ENCODE results near the gene AOC1.

The AOC1 gene

GRCh38 chr7:150835019-150835418, 17.3 kb upstream of the AOC1 start:
- DNase-seq: no peak

GRCh38 chr7:150835702-150836280, 16.5 kb upstream of the AOC1 start:
- DNase-seq: no peak

GRCh38 chr7:150838965-150839650, 13.2 kb upstream of the AOC1 start:
- no peak for DNase-seq

- DNase-seq: no peak
Measured at GRCh38 chr7:150842018-150842417, 10.3 kb upstream of the AOC1 start.

- no peak for DNase-seq
Measured at GRCh38 chr7:150842716-150843115, 9.6 kb upstream of the AOC1 start.

- peak; percentile 49 to 62 for DNase-seq
Measured at GRCh38 chr7:150845421-150845861, 6.9 kb upstream of the AOC1 start.

- no peak for DNase-seq
Measured at GRCh38 chr7:150846291-150847115, 5.8 kb upstream of the AOC1 start.

- DNase-seq: no peak
Measured at GRCh38 chr7:150847536-150847935, 4.8 kb upstream of the AOC1 start.

GRCh38 chr7:150848111-150848510, 4.2 kb upstream of the AOC1 start:
- DNase-seq: no peak

GRCh38 chr7:150848561-150849115, 3.7 kb upstream of the AOC1 start:
- no peak for DNase-seq

GRCh38 chr7:150849204-150849775, 3.0 kb upstream of the AOC1 start:
- no peak for DNase-seq

GRCh38 chr7:150850273-150850672, 2.0 kb upstream of the AOC1 start:
- no peak for DNase-seq

- DNase-seq: no peak
Measured at GRCh38 chr7:150851492-150852370, 586 bp upstream of the AOC1 start.

- DNase-seq: no peak
Measured at GRCh38 chr7:150854066-150855000, 2.0 kb downstream of the AOC1 start.

GRCh38 chr7:150855046-150855445, 2.7 kb downstream of the AOC1 start:
- no peak for DNase-seq

GRCh38 chr7:150855476-150856302, 3.4 kb downstream of the AOC1 start:
- no peak for DNase-seq

GRCh38 chr7:150856303-150857275, 4.3 kb downstream of the AOC1 start:
- no peak for DNase-seq

GRCh38 chr7:150857276-150858055, 5.1 kb downstream of the AOC1 start:
- no peak for DNase-seq
